ENCODE data around the gene DACH1. TPM values are rescaled to one million over a fixed set of nuclear protein-coding genes. Genes with fewer than 3 reads are reported as not detected.

The DACH1 gene
- total RNA-seq, 1 experiment from 2014 or later = not detected

GRCh38 chr13:71789693-71790329, 77.2 kb downstream of the DACH1 start:
- intact Hi-C loops (cut with micrococcal nuclease) = no loop called here
- Histone ChIP-seq H3K36me3 (ENCODE audit: control insufficient read depth in 1 of 2, insufficient read depth in 2 of 2, low read length in 2 of 2) (no peaks in the 10 kb centered on the region), H4K20me1 (ENCODE audit: insufficient read depth) (no peaks in the 10 kb centered on the region), H3K9ac (ENCODE audit: low read length) (no peak overlapping the region), H3K27ac (ENCODE audit: low read depth, low read length) (no peak overlapping the region), H3K4me3 (replicated peaks in 1 of 2; ENCODE audit: low read depth in 1 of 2, low read length in 2 of 2) (no peak overlapping the region), H3K4me2 (ENCODE audit: low read length) (no peak overlapping the region), H2AFZ (ENCODE audit: low read depth, low read length, poor library complexity, severe bottlenecking) (no peak overlapping the region), H3K27me3 (ENCODE audit: insufficient read depth, low read length) (no peaks in the 10 kb centered on the region), H3K79me2 (ENCODE audit: insufficient read depth, low read length) (no peaks in the 10 kb centered on the region), H3K9me2 (ENCODE audit: insufficient read depth) (no peaks in the 10 kb centered on the region), H3K9me3 (ENCODE audit: control insufficient read depth in 1 of 2, insufficient read depth in 1 of 2, low read depth in 1 of 2, low read length in 2 of 2) (no peaks in the 10 kb centered on the region), H3K4me1 (ENCODE audit: control insufficient read depth in 1 of 2, insufficient read depth in 2 of 2, low read length in 2 of 2) (no peaks in the 10 kb centered on the region)
- ChIA-PET RAD21 (ENCODE audit: low non-redundant PET in 1 of 2, low total read pairs in 2 of 2, uncharacterized antibody in 2 of 2, unreplicated experiment in 2 of 2) (no interaction called here), CTCF (no interaction called here), POLR2A (no interaction called here)
- no TSS peak for BruUV-seq (replicated peaks)
- DNase-seq (ENCODE audit: low read depth, low spot score) (no peak), ATAC-seq (no peak)
- TF ChIP-seq CTCF (IDR thresholded peaks at IDR 0.05 in 2 of 3, conservative IDR thresholded peaks at IDR 0.05 in 1 of 3; ENCODE audit: borderline replicate concordance in 1 of 3, insufficient read depth in 1 of 3, low read depth in 2 of 3, low read length in 2 of 3) (no peak), JUND (IDR thresholded peaks at IDR 0.05) (no peak), ZBTB33 (IDR thresholded peaks at IDR 0.05; ENCODE audit: extremely low read depth, insufficient replicate concordance, low read length) (no peak), POLR2A (IDR thresholded peaks at IDR 0.05; ENCODE audit: borderline replicate concordance, extremely low read depth, insufficient read depth, insufficient read length) (no peak), ATF3 (IDR thresholded peaks at IDR 0.05) (no peak), SRF (IDR thresholded peaks at IDR 0.05; ENCODE audit: low read depth) (no peak), EZH2 (IDR thresholded peaks at IDR 0.05) (no peak)

Data from HCT116 (cell line).